ENCODE data around the gene DCST1. TPM values are rescaled to one million over a fixed set of nuclear protein-coding genes. Genes with fewer than 3 reads are reported as not detected.
A peak's percentile ranks its signal among the peaks of the same experiment; 100 is the strongest.

Gene DCST1
- total and polyA plus RNA-seq, 2 of the 13 experiments (the other 11 are each of a cell fraction or from before 2014, with no cell fraction given) = 0.04 TPM; not detected in 1

- TF ChIP-seq AGO1 (IDR thresholded peaks at IDR 0.05; ENCODE audit: low read depth, low read length, poor library complexity, severe bottlenecking) = no peak
- TF ChIP-seq PREB (CRISPR knock-in tag; IDR thresholded peaks at IDR 0.05) = no peak
- no peak for TF ChIP-seq HINFP (CRISPR knock-in tag; IDR thresholded peaks at IDR 0.05; ENCODE audit: low read depth)
- 0 out of 2 replicates have a peak, but pooled peaks have one; percentile 30 for TF ChIP-seq ZNF747 (CRISPR knock-in tag; IDR thresholded peaks at IDR 0.05; ENCODE audit: borderline replicate concordance)
- TF ChIP-seq ZHX2 (IDR thresholded peaks at IDR 0.05; ENCODE audit: low read depth) = 0 out of 2 replicates have a peak, but pooled peaks have one; percentile 44
- TF ChIP-seq ZHX2 (CRISPR knock-in tag; IDR thresholded peaks at IDR 0.05; ENCODE audit: borderline replicate concordance) = no peak
- TF ChIP-seq THAP9 (CRISPR knock-in tag; IDR thresholded peaks at IDR 0.05; ENCODE audit: borderline replicate concordance) = 0 out of 2 replicates have a peak, but pooled peaks have one; percentile 30
- no peak for TF ChIP-seq ESRRA (CRISPR knock-in tag; IDR thresholded peaks at IDR 0.05; ENCODE audit: low read depth)
- no peak for TF ChIP-seq MBNL3 (CRISPR knock-in tag; conservative IDR thresholded peaks at IDR 0.05)
- TF ChIP-seq HIVEP1 (CRISPR knock-in tag; IDR thresholded peaks at IDR 0.05) = no peak
- no peak for TF ChIP-seq ATF3 (CRISPR knock-in tag; IDR thresholded peaks at IDR 0.05)
- TF ChIP-seq ZKSCAN8 (CRISPR knock-in tag; IDR thresholded peaks at IDR 0.05; ENCODE audit: borderline replicate concordance) = no peak
- no peak for TF ChIP-seq ETS1 (CRISPR knock-in tag; IDR thresholded peaks at IDR 0.05)
Measured at GRCh38 chr1:155063550-155064110, 30.0 kb downstream of the DCST1 start, which contains the start of gene EFNA4 (continued).
